Suprapubic skin (tissue), 4 donors: Measurements from ENCODE around the gene FAM217B.

ENCODE experiments used
- CTCF ChIP-seq, 2 donors: fragments of 200-600 bp in 1 of 2; fragments of 450-650 bp in 1 of 2; sonication (generic) in 1 of 2; IDR thresholded peaks; one replicate each; pipeline ENCODE4 v1.5.1; 2016 to 2019; ENCODE audit warnings: antibody characterized with exemption in 2 of 2, mild to moderate bottlenecking in 1 of 2, moderate library complexity in 1 of 2
- POLR2A ChIP-seq, 2 donors: fragments of 450-650 bp; IDR thresholded peaks; one replicate each; pipeline ENCODE4 v1.6.1; 2017; ENCODE audit warnings: antibody characterized with exemption in 2 of 2, mild to moderate bottlenecking in 2 of 2, moderate library complexity in 2 of 2
- POLR2AphosphoS5 ChIP-seq, 3 donors: sonication (generic); formaldehyde crosslinking; IDR thresholded peaks; one replicate each; pipeline ENCODE4 v1.6.1; 2017; ENCODE audit warnings: antibody characterized with exemption in 3 of 3

GRCh38 chr20:59912609-59913008 lies 27.6 kb upstream of the FAM217B start:
- TF ChIP-seq POLR2A (IDR thresholded peaks at IDR 0.05) (no peak), CTCF (IDR thresholded peaks at IDR 0.05) (no peak), POLR2AphosphoS5 (IDR thresholded peaks at IDR 0.05) (no peak)
